Measurements from ENCODE around the gene SHLD1.
"Not testable (repeated sequence)": the region's sequence is repeated elsewhere in the genome, so short reads cannot be mapped to it uniquely, and the experiment has no call there.

Gene SHLD1, protein sequence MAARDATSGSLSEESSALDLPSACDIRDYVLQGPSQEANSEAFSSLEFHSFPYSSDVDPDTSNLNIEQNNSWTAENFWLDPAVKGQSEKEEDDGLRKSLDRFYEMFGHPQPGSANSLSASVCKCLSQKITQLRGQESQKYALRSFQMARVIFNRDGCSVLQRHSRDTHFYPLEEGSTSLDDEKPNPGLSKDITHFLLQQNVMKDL

GRCh38 chr20:5749952-5750779 lies at the start of gene SHLD1:
SHLD1 (plus strand) TSS chr20:5750401; CDS start chr20:5772866, 22,465 bp downstream.
- DNase-seq (ENCODE audit: low read depth): peak; percentile 63

DNA sequence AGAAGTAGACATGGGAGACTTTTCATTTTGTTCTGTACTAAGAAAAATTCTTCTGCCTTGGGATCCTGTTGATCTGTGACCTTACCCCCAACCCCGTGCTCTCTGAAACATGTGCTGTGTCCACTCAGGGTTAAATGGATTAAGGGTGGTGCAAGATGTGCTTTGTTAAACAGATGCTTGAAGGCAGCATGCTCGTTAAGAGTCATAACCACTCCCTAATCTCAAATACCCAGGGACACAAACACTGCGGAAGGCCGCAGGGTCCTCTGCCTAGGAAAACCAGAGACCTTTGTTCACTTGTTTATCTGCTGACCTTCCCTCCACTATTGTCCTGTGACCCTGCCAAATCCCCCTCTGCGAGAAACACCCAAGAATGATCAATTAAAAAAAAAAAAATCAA lies 47.9 kb upstream of the SHLD1 start:
- DNase-seq (ENCODE audit: low read depth): not testable (repeated sequence)

GRCh38 chr20:5703681-5704101 lies 46.5 kb upstream of the SHLD1 start:
- DNase-seq (ENCODE audit: low read depth): no peak

- no peak for DNase-seq (ENCODE audit: low read depth)
These were observed 44.4 kb upstream of the SHLD1 start for GRCh38 chr20:5705827-5706226.

DNA sequence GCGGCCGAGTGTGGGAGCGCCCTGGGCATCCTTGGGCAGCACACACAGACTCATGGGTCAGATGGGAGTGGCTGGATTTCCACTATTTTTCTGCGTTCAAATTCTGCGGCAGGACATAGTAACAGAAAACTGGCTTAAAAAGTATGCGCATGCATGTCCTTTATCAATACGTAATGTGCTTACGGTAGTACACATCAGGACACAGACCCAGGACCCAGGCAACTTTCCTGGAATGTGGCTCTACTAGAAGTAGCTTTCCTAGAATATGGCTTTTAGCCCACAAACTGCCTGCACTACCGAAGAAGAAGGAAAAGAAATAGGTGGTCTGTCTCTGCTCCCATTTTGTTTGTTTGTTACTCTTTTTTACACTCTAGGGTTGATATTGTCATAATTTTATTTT lies 43.4 kb upstream of the SHLD1 start:
- DNase-seq (ENCODE audit: low read depth): no peak

- DNase-seq (ENCODE audit: low read depth): no peak
These were observed 39.6 kb upstream of the SHLD1 start for GRCh38 chr20:5710551-5710950.

GRCh38 chr20:5714261-5715041 lies 35.8 kb upstream of the SHLD1 start:
- no peak for DNase-seq (ENCODE audit: low read depth)

DNA sequence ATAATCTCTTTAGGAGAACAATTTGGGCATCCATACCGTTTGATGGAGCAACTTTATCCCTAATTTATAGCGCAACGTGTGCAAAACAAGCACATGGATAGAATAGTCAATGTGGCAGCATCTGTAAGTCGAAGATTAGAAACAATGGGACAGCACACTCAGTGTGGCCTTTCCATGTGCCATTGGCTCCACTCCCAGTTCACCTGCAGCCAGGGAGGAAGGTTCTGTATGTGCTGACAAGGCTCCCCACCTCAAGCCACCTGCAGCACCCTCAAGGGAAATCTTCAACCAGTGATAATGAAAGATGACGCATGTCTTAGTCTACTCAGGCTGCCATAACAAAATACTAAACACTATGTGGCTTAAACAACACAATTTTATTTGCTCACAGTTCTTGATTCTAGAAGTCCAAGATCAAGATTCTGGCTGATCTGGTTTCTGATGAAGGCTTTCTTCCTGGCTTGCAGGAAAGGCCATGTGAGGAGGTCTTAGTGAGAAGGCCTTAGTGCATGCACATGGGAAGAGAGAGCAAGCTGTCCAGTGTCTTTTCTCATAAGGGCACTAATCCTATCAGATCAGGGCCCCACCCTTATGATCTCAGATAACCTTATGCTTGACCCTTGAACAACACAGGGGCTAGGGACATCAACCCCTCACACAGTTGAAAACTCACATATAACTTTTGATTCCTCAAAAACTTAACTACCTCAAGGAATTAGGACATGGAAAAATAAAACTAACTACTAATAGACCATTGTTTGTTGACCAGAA lies 34.9 kb upstream of the SHLD1 start:
- DNase-seq (ENCODE audit: low read depth): no peak

- DNase-seq (ENCODE audit: low read depth): no peak
These were observed 33.2 kb upstream of the SHLD1 start for GRCh38 chr20:5716953-5717352.

GRCh38 chr20:5718896-5719595 lies 31.2 kb upstream of the SHLD1 start:
- no peak for DNase-seq (ENCODE audit: low read depth)

DNA sequence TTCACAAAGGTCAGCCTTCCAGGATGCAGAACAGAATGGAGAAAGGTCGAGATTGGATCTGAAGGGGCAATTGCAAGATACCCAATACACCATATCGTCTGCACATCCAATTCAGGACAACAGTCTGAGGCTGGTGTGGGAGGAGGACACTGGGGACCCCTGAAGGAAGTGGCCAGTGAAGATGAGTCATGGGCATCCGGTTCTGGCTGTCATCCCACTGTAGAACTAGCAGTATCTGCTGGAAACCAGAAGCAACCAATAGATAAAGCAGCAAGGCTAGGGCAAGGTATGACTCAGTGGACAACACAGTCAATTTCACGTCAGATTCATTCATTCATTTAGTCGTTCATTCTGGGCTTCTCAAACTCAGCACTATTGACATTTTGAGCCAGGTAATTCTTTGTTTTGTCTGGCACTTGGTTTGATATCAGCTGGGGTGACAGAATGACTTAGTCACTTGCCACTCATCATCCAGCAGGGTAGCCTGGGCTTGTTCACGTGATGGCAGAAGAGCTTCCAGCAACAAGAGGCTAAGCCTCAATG lies 30.3 kb upstream of the SHLD1 start:
- DNase-seq (ENCODE audit: low read depth): peak; percentile 38

GRCh38 chr20:5720696-5721095 lies 29.5 kb upstream of the SHLD1 start:
- no peak for DNase-seq (ENCODE audit: low read depth)

DNA sequence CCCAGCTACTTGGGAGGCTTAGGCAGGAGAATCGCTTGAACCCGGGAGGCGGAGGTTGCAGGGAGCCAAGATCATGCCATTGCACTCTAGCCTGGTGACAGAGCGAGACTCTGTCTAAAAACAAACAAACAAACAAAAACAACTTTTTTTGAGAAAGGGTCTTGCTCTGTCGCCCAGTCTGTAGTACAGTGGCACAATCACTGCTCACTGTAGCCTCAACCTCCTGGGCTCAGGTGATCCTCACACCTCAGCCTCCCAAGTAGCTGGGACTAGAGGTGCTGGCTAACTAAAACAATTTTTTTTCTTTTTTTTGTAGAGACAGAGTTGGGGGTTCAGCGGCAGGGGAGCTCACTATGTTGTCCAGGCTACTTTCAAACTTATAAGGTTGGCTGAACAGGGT lies 28.8 kb upstream of the SHLD1 start:
- DNase-seq (ENCODE audit: low read depth): not testable (repeated sequence)

DNA sequence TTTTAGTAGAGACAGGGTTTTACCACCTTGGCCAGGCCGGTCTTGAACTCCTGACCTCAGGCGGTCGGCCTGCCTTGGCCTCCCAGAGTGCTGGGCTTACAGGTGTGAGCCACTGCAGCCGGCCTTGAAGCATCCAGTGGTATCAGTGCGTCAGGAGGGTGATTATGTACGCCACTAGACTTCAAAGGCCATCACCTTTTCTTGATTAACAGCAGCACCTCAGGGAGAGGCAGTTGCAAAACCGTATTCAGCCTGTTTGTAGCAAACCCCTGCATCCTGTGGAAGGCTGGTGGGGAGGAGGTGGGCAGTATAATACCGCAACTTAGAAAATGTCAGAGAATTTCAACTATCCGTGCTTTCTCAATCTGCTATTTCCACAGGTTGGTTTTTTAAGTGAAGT lies 27.3 kb upstream of the SHLD1 start:
- no peak for DNase-seq (ENCODE audit: low read depth)

DNA sequence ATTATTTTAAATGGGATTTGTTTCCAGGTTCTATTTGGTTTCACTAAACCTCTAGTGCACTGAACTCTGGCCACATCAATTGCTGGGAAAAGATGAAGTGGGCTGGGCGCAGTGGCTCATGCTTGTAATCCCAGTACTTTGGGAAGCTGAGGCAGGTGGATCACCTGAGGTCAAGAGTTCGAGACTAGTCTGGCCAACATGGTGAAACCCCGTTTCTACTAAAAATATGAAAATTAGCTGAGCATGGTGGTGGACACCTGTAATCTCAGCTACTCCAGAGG lies 25.1 kb upstream of the SHLD1 start:
- DNase-seq (ENCODE audit: low read depth): not testable (repeated sequence)

- DNase-seq (ENCODE audit: low read depth): no peak
These were observed 23.1 kb upstream of the SHLD1 start for GRCh38 chr20:5727018-5727515.

GRCh38 chr20:5729348-5729747 lies 20.9 kb upstream of the SHLD1 start:
- DNase-seq (ENCODE audit: low read depth): no peak

DNA sequence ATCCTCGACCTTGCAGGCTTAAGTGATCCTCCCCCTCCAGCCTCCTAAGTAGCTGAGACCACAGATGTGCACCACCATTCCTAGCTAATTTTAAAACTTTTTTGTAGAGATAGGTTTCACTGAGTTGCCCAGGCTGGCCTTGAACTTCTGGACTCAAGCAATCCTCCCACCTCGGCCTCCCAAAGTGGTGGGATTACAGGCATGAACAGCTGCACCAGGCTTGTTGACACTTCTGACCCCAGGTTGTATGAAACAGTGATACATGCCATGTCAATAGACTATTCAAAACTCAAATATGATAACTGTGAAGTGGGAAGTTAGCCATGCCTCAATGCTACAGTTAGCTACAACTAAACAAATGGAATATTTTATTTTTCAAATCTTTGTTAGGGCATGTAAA lies 20.1 kb upstream of the SHLD1 start:
- DNase-seq (ENCODE audit: low read depth): no peak

DNA sequence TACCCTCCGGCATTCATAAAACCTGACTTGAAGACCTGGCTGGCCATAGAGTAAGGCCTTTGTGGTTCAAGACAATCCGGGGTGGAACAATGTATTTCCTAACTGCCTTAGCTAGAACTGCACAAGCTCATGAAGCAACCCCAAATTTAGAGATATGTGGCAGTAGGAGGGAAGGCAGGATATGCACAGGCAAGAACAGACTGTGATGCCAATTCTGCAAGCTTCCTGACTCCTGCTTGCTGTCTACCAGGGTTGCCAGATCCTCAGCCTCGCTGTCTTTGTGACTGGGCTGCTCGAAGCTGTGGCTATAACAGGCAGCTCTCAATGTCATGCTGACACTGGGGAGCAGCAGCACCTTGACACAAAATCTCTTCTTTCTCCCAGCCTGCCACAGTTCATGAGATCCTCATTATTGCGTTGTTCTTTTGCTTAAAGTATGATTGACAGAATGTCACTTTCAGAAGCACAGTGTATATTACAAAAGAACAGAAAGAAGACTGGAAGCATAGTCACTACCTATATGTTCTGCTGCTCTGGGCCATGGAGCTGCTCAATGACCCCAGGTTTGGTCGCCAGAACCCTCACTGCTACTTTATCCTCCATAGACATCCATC lies 18.3 kb upstream of the SHLD1 start:
- DNase-seq (ENCODE audit: low read depth): no peak

DNA sequence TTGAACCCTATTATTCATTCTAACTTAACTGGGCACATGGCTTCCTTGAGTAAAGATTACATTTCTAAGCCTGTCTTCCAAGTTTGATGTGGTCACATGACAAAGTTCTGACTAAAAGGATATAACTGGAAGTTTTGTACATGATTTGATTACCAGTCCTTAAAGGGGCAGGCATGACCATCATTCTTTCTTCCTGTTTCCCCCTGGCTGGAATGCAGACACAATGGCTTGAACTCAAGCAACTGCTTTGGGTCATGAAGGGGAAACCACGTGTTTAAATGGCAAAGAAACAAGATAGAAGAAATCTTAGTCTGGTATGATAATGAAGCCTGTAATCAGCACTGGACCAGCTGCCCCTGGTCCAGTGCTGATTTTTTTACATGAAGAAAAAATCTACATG lies 15.6 kb upstream of the SHLD1 start:
- DNase-seq (ENCODE audit: low read depth): no peak

Data from HS-5 (cell line).